Uterine smooth muscle cell (primary cell): ENCODE data around the gene ADAMTS4. TPM values are rescaled to one million over a fixed set of nuclear protein-coding genes. Genes with fewer than 3 reads are reported as not detected.

Experiments
- total RNA-seq: library from RNA; depleted of rRNA; stranded (reverse); fragments of >200 nt; gene quantifications from 2 replicates; pipeline ENCODE4 v1.2.3, GENCODE V29; 2014

Gene ADAMTS4
- total RNA-seq, result 14.9 and 37.3 TPM in 2 replicates

GRCh38 chr1:161198897-161199431, at the start of gene ADAMTS4:
TSS of gene ADAMTS4 (minus strand) at chr1:161199054. CDS start at chr1:161198627, 427 bp downstream.

GRCh38 chr1:161238039-161238473, 39.2 kb upstream of the ADAMTS4 start, which contains the start of gene NR1I3:
TSS of gene NR1I3 (minus strand) at chr1:161238203. CDS start at chr1:161236565, 1,638 bp downstream.

GRCh38 chr1:161225534-161226319, 26.9 kb upstream of the ADAMTS4 start, which contains the start of gene TOMM40L:
TSS of gene TOMM40L (plus strand) at chr1:161226060. CDS start at chr1:161226490, 430 bp downstream.

GRCh38 chr1:161215076-161215475, 16.2 kb upstream of the ADAMTS4 start, which contains the start of gene FCER1G:
TSS of gene FCER1G (plus strand) at chr1:161215295. CDS start at chr1:161215322, 27 bp downstream.

GRCh38 chr1:161201836-161202712, 3.2 kb upstream of the ADAMTS4 start, which contains the start of gene NDUFS2:
TSS of gene NDUFS2 (plus strand) at chr1:161202367. CDS start at chr1:161202386, 19 bp downstream.

GRCh38 chr1:161177112-161177935, 21.5 kb downstream of the ADAMTS4 start, which contains the start of gene B4GALT3:
TSS of gene B4GALT3 (minus strand) at chr1:161177507. CDS start at chr1:161176060, 1,447 bp downstream.

GRCh38 chr1:161165742-161166668, 32.8 kb downstream of the ADAMTS4 start, which contains the start of gene PPOX:
TSS of gene PPOX (plus strand) at chr1:161166426. CDS start at chr1:161166848, 422 bp downstream.

GRCh38 chr1:161159087-161159912, 39.6 kb downstream of the ADAMTS4 start, which contains the start of gene USP21:
TSS of gene USP21 (plus strand) at chr1:161159500. CDS start at chr1:161160641, 1,141 bp downstream.

GRCh38 chr1:161153682-161154337, 45.0 kb downstream of the ADAMTS4 start, which contains the start of gene UFC1:
TSS of gene UFC1 (plus strand) at chr1:161153978. CDS start at chr1:161153998, 20 bp downstream.

Other genes with a start within 250 kb of the ADAMTS4 start
- not detected in 2 replicates for gene ITLN2, start 244.2 kb downstream of the ADAMTS4 start, total RNA-seq
- 2.2 and 2.7 TPM in 2 replicates for gene F11R, start 177.9 kb downstream of the ADAMTS4 start, total RNA-seq
- gene TSTD1, start 160.1 kb downstream of the ADAMTS4 start, total RNA-seq, result 3.4 and 9.1 TPM in 2 replicates
- gene USF1, start 153.1 kb downstream of the ADAMTS4 start, total RNA-seq, result 66.7 and 87.2 TPM in 2 replicates
- gene ARHGAP30, start 129.2 kb downstream of the ADAMTS4 start, total RNA-seq, result not detected in 2 replicates
- gene NECTIN4, start 109.5 kb downstream of the ADAMTS4 start, total RNA-seq, result 0.11 and 0.25 TPM in 2 replicates
- 1.3 and 1.6 TPM in 2 replicates for gene KLHDC9, start 100.7 kb downstream of the ADAMTS4 start, total RNA-seq
- 74.6 and 114 TPM in 2 replicates for gene PFDN2, start 81.0 kb downstream of the ADAMTS4 start, total RNA-seq
- gene NIT1, start 80.9 kb downstream of the ADAMTS4 start, total RNA-seq, result 21.8 and 25.6 TPM in 2 replicates
- gene DEDD, start 66.4 kb downstream of the ADAMTS4 start, total RNA-seq, result 21.1 and 28.7 TPM in 2 replicates
- gene UFC1, start 45.1 kb downstream of the ADAMTS4 start, total RNA-seq, result 85.5 and 86.7 TPM in 2 replicates
- gene USP21, start 39.6 kb downstream of the ADAMTS4 start, total RNA-seq, result 7.5 and 11.2 TPM in 2 replicates
- 13.8 and 15.2 TPM in 2 replicates for gene PPOX, start 32.6 kb downstream of the ADAMTS4 start, total RNA-seq
- gene B4GALT3, start 21.5 kb downstream of the ADAMTS4 start, total RNA-seq, result 18.3 and 23.6 TPM in 2 replicates
- 197 and 198 TPM in 2 replicates for gene NDUFS2, start 3.3 kb upstream of the ADAMTS4 start, total RNA-seq
- gene FCER1G, start 16.2 kb upstream of the ADAMTS4 start, total RNA-seq, result not detected in 2 replicates
- gene APOA2, start 24.6 kb upstream of the ADAMTS4 start, total RNA-seq, result not detected in 2 replicates
- gene TOMM40L, start 27.0 kb upstream of the ADAMTS4 start, total RNA-seq, result 9.2 and 13.2 TPM in 2 replicates
- not detected in 2 replicates for gene NR1I3, start 39.1 kb upstream of the ADAMTS4 start, total RNA-seq
- not detected in 2 replicates for gene PCP4L1, start 59.7 kb upstream of the ADAMTS4 start, total RNA-seq
- gene MPZ, start 110.9 kb upstream of the ADAMTS4 start, total RNA-seq, result 0.87 and 1.00 TPM in 2 replicates
- 26.9 and 37.0 TPM in 2 replicates for gene SDHC, start 115.3 kb upstream of the ADAMTS4 start, total RNA-seq
- not detected in 2 replicates for gene CFAP126, start 168.8 kb upstream of the ADAMTS4 start, total RNA-seq